ENCODE data around the gene POLE.
A peak's percentile ranks its signal among the peaks of the same experiment; 100 is the strongest.

The POLE gene

GRCh38 chr12:132617135-132617701 lies 69.9 kb downstream of the POLE start:
- no peak for TF ChIP-seq CTCF (IDR thresholded peaks at IDR 0.05; ENCODE audit: low read depth, low read length)
- H3K4me3 ChIP-seq (ENCODE audit: low read depth, low read length), result no peak overlapping the region
- no peak for DNase-seq (ENCODE audit: low read depth, low spot score)
- in situ Hi-C loops (cut with HindIII; ENCODE audit: low sequenced_read_pairs), result no loop called here

DNA sequence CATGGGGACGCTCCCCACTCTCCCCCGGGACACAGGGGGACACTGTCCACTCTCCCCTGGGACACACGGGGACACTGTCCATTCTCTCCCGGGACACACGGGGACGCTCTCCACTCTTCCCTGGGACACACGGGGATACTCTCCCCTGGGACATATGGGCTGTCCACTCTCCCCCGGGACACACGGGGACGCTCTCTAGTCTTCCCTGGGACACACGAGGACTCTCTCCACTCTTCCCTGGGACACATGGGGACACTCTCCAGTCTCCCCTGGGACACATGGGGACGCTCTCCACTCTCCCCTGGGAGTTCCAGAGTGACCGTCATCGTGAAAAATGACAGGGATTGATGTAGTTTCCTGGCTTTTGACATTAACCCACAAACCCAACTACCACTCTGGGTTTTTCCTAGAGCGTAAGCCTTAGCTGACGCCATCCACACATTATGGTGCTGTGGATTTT lies 71.5 kb downstream of the POLE start:
- TF ChIP-seq CTCF (IDR thresholded peaks at IDR 0.05; ENCODE audit: low read depth, low read length), result no peak
- in situ Hi-C loops (cut with HindIII; ENCODE audit: low sequenced_read_pairs), result no loop called here
- H3K4me3 ChIP-seq (ENCODE audit: low read depth, low read length), result no peak overlapping the region
- no peak for DNase-seq (ENCODE audit: low read depth, low spot score)

- peak; percentile 90 for TF ChIP-seq CTCF (IDR thresholded peaks at IDR 0.05; ENCODE audit: low read depth, low read length)
- no peak overlapping the region for H3K4me3 ChIP-seq (ENCODE audit: low read depth, low read length)
- DNase-seq (ENCODE audit: low read depth, low spot score), result peak; percentile 82
- in situ Hi-C loops (cut with HindIII; ENCODE audit: low sequenced_read_pairs), result no loop called here
Measured at GRCh38 chr12:132614861-132615578, 72.1 kb downstream of the POLE start.

- in situ Hi-C loops (cut with HindIII; ENCODE audit: low sequenced_read_pairs), result no loop called here
- H3K4me3 ChIP-seq (ENCODE audit: low read depth, low read length), result no peak overlapping the region
- TF ChIP-seq CTCF (IDR thresholded peaks at IDR 0.05; ENCODE audit: low read depth, low read length), result no peak
- no peak for DNase-seq (ENCODE audit: low read depth, low spot score)
Measured at GRCh38 chr12:132614029-132614428, 73.1 kb downstream of the POLE start.

DNA sequence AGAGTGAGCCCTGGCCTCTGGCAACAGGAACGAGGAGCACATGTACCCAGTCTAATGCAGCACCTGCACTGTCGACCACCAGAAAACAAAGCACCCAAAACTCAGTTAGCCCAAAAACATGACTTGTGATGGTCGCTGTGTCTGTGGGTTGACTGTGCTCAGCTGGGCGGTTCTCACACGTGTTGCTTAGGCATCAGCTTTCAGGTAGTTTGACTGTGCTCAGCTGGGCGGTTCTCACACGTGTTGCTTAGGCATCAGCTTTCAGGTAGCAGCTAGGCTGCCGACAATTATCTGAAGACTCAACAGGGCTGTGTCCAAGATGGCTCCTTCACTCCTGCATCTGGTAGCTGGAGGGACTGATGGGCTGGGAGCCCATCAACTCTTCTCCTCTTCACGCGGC lies 75.5 kb downstream of the POLE start:
- in situ Hi-C loops (cut with HindIII; ENCODE audit: low sequenced_read_pairs), result no loop called here
- H3K4me3 ChIP-seq (ENCODE audit: low read depth, low read length), result no peak overlapping the region
- no peak for DNase-seq (ENCODE audit: low read depth, low spot score)
- no peak for TF ChIP-seq CTCF (IDR thresholded peaks at IDR 0.05; ENCODE audit: low read depth, low read length)

- H3K4me3 ChIP-seq (ENCODE audit: low read depth, low read length), result no peak overlapping the region
- no peak for DNase-seq (ENCODE audit: low read depth, low spot score)
- no peak for TF ChIP-seq CTCF (IDR thresholded peaks at IDR 0.05; ENCODE audit: low read depth, low read length)
- in situ Hi-C loops (cut with HindIII; ENCODE audit: low sequenced_read_pairs), result no loop called here
Measured at GRCh38 chr12:132610866-132611602, 76.1 kb downstream of the POLE start.
